ENCODE data around the gene RITA1. TPM values are rescaled to one million over a fixed set of nuclear protein-coding genes. Genes with fewer than 3 reads are reported as not detected.
A peak's percentile ranks its signal among the peaks of the same experiment; 100 is the strongest.

The RITA1 gene
- total RNA-seq, 2 donors from 2014 or later, result 18.8 to 20.3 TPM

GRCh38 chr12:113151655-113152054, 33.9 kb upstream of the RITA1 start:
- 93 to 94% methylated on average over 2 to 3 of the region's 3 CpGs for WGBS, 2 experiments (ENCODE audit: insufficient coverage in 1 of 2, insufficient read length in 1 of 2)
- H3K9ac ChIP-seq (ENCODE audit: extremely low read depth, low read length, poor library complexity, severe bottlenecking), result no peak overlapping the region
- peaks cover 5% of the 10 kb centered on the region for H3K4me1 Mint-ChIP-seq
- no peak for DNase-seq
- H3K9me3 ChIP-seq (ENCODE audit: control insufficient read depth, low read length), result peaks cover 5% of the 10 kb centered on the region
- H3K27me3 ChIP-seq (ENCODE audit: control insufficient read depth, insufficient read depth, low read length, poor library complexity, severe bottlenecking), result peaks cover 62% of the 10 kb centered on the region
- H3K4me3 ChIP-seq (ENCODE audit: low read length), result no peak overlapping the region
- no peak overlapping the region for H3K4me3 Mint-ChIP-seq
- H3K9me3 Mint-ChIP-seq, result peaks cover 8% of the 10 kb centered on the region
- no peak overlapping the region for H3K27ac Mint-ChIP-seq
- TF ChIP-seq, protein P1, sequence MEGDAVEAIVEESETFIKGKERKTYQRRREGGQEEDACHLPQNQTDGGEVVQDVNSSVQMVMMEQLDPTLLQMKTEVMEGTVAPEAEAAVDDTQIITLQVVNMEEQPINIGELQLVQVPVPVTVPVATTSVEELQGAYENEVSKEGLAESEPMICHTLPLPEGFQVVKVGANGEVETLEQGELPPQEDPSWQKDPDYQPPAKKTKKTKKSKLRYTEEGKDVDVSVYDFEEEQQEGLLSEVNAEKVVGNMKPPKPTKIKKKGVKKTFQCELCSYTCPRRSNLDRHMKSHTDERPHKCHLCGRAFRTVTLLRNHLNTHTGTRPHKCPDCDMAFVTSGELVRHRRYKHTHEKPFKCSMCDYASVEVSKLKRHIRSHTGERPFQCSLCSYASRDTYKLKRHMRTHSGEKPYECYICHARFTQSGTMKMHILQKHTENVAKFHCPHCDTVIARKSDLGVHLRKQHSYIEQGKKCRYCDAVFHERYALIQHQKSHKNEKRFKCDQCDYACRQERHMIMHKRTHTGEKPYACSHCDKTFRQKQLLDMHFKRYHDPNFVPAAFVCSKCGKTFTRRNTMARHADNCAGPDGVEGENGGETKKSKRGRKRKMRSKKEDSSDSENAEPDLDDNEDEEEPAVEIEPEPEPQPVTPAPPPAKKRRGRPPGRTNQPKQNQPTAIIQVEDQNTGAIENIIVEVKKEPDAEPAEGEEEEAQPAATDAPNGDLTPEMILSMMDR (conservative IDR thresholded peaks at IDR 0.05), result no peak
- H3K36me3 Mint-ChIP-seq (ENCODE audit: low read depth), result no peaks in the 10 kb centered on the region
- H3K27ac ChIP-seq (ENCODE audit: low read depth, low read length), result no peak overlapping the region
- peaks cover 65% of the 10 kb centered on the region for H3K27me3 Mint-ChIP-seq (ENCODE audit: insufficient read depth)
- no peaks in the 10 kb centered on the region for H3K36me3 ChIP-seq (ENCODE audit: control insufficient read depth, insufficient read depth, low read length)
- peaks cover 2% of the 10 kb centered on the region for H3K4me1 ChIP-seq (ENCODE audit: control insufficient read depth, insufficient read depth, low read length)

GRCh38 chr12:113152196-113152834, 33.2 kb upstream of the RITA1 start:
- Mint-ChIP-seq H3K4me3 (peak overlapping the region; percentile 44), H3K9me3 (peaks cover 3% of the 10 kb centered on the region), H3K4me1 (peaks cover 5% of the 10 kb centered on the region), H3K27me3 (ENCODE audit: insufficient read depth) (peaks cover 62% of the 10 kb centered on the region), H3K36me3 (ENCODE audit: low read depth) (no peaks in the 10 kb centered on the region), H3K27ac (no peak overlapping the region)
- TF ChIP-seq, protein P1 (conservative IDR thresholded peaks at IDR 0.05), result no peak
- WGBS, 2 experiments (ENCODE audit: insufficient coverage in 1 of 2, insufficient read length in 1 of 2), result 42 to 88% methylated on average over 2 to 9 of the region's 9 CpGs
- Histone ChIP-seq H3K4me3 (ENCODE audit: low read length) (peak overlapping the region; percentile 70), H3K9ac (ENCODE audit: extremely low read depth, low read length, poor library complexity, severe bottlenecking) (no peak overlapping the region), H3K9me3 (ENCODE audit: control insufficient read depth, low read length) (peaks cover 2% of the 10 kb centered on the region), H3K36me3 (ENCODE audit: control insufficient read depth, insufficient read depth, low read length) (no peaks in the 10 kb centered on the region), H3K27ac (ENCODE audit: low read depth, low read length) (no peak overlapping the region), H3K4me1 (ENCODE audit: control insufficient read depth, insufficient read depth, low read length) (peaks cover 2% of the 10 kb centered on the region), H3K27me3 (ENCODE audit: control insufficient read depth, insufficient read depth, low read length, poor library complexity, severe bottlenecking) (peaks cover 62% of the 10 kb centered on the region)
- DNase-seq, result no peak

GRCh38 chr12:113152835-113153814, 32.4 kb upstream of the RITA1 start:
- peaks cover 6% of the 10 kb centered on the region for H3K36me3 Mint-ChIP-seq (ENCODE audit: low read depth)
- H3K4me1 Mint-ChIP-seq, result peaks cover 5% of the 10 kb centered on the region
- TF ChIP-seq, protein P1 (conservative IDR thresholded peaks at IDR 0.05), result peak; percentile 64
- Histone ChIP-seq H3K27ac (ENCODE audit: low read depth, low read length) (no peak overlapping the region), H3K4me1 (ENCODE audit: control insufficient read depth, insufficient read depth, low read length) (peaks cover 2% of the 10 kb centered on the region), H3K9ac (ENCODE audit: extremely low read depth, low read length, poor library complexity, severe bottlenecking) (no peak overlapping the region), H3K36me3 (ENCODE audit: control insufficient read depth, insufficient read depth, low read length) (no peaks in the 10 kb centered on the region), H3K27me3 (ENCODE audit: control insufficient read depth, insufficient read depth, low read length, poor library complexity, severe bottlenecking) (peaks cover 62% of the 10 kb centered on the region), H3K9me3 (ENCODE audit: control insufficient read depth, low read length) (no peaks in the 10 kb centered on the region), H3K4me3 (ENCODE audit: low read length) (peak overlapping the region; percentile 70)
- H3K27ac Mint-ChIP-seq, result no peak overlapping the region
- WGBS, 2 experiments (ENCODE audit: insufficient coverage in 1 of 2, insufficient read length in 1 of 2), result 12 to 19% methylated on average over 30 to 70 of the region's 70 CpGs
- DNase-seq, result peak; percentile 94
- peak overlapping the region; percentile 44 for H3K4me3 Mint-ChIP-seq
- no peaks in the 10 kb centered on the region for H3K9me3 Mint-ChIP-seq
- H3K27me3 Mint-ChIP-seq (ENCODE audit: insufficient read depth), result peaks cover 62% of the 10 kb centered on the region
